HG02678 (cell line): ENCODE results near the gene FAM20C.
"Not testable (repeated sequence)": the region's sequence is repeated elsewhere in the genome, so short reads cannot be mapped to it uniquely, and the experiment has no call there.

Source experiments
- ATAC-seq: cut with Tn5 transposase; IDR thresholded peaks from one replicate; pipeline ENCODE4 v1.9.1; 2021; ENCODE audit warnings: mild to moderate bottlenecking, moderate library complexity; ENCODE audit not compliant: unreplicated experiment

Gene FAM20C

DNA sequence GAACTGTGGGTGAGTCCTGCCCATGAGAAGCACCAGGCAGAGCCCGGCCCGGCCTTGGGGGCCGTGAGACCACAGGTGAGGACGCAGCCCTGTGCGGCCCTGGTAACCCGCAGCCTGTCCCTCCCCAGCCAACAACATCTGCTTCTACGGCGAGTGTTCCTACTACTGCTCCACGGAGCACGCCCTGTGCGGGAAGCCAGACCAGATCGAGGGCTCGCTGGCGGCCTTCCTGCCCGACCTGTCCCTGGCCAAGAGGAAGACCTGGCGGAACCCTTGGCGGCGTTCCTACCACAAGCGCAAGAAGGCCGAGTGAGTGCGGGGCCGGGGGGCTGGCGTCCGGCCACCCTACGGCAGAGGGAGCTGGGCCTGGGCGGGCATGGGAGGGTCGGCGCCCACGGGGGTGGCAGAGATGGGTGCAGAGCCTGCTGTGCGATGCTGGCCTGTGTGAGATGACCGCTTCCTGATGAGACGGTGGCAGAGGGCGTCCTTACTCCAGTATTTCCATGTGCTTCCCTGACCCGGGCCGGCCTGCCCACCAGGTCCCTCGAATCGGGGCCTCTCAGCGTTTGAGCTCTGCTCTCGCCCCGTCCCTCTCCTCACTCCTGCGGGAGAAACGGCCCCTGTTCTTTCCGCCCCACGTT, 63.5 kb downstream of the FAM20C start:
- no peak for ATAC-seq

DNA sequence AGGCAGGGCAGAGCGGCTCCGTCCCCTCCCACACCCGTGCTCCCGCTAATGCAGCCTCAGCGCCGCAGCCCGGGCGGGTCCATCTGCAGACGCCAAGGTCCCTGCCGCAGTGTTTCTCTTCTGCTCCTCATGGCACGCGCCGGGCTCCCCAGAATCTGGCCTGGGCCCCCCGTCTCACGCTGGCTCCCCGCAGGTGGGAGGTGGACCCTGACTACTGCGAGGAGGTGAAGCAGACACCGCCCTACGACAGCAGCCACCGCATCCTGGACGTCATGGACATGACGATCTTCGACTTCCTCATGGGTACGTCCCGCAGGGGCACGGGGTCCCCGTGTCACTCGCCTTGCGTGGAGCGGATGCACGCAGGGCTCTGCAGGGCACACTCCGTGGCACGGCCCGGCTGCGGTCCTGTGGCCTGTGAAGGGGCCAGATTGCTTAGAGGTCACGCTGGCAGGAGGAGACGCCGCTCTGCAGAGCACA, 64.1 kb downstream of the FAM20C start:
- ATAC-seq: no peak

DNA sequence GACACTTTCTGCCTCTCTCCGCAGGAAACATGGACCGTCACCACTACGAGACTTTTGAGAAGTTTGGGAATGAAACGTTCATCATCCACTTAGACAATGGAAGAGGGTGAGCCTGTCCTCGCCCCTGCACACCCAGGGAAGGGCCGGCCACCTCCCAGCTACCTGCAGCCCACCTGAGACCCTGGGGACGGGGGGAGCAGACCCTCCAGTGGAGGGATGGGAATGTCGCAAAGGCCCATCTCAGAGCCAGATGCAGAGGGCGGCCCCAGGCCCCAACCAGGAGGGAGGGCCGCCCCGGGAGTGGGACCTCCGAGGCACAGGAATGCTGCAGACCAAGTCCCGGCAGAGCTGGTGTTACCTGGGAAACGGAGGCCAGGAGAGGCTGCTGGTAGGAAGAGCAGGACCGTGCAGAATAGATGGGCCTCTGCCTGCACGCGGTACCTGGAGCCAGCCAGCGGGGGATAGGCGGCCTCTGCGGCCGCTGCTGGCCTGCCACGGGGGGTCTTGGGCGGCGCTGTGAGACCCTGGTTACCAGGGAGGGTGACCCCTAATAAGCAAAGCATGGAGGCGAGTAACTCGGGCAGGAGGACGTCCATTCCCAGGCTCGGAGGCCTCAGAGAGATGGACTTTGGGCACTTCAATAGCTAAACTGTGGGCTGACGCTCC, 64.7 kb downstream of the FAM20C start:
- no peak for ATAC-seq

DNA sequence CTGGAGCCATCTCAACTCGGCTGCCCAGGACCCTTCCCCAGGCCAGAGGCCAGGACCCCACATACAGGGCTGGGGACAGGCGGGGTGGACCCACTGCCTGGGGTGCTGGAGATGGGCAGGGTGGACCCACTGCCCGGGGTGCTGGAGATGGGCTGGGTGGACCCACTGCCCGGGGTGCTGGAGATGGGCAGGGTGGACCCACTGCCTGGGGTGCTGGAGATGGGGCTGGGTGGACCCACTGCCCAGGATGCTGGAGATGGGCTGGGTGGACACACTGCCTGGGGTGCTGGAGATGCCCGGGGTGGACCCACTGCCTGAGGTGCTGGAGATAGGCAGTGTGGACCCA, 65.2 kb downstream of the FAM20C start:
- ATAC-seq: no peak

DNA sequence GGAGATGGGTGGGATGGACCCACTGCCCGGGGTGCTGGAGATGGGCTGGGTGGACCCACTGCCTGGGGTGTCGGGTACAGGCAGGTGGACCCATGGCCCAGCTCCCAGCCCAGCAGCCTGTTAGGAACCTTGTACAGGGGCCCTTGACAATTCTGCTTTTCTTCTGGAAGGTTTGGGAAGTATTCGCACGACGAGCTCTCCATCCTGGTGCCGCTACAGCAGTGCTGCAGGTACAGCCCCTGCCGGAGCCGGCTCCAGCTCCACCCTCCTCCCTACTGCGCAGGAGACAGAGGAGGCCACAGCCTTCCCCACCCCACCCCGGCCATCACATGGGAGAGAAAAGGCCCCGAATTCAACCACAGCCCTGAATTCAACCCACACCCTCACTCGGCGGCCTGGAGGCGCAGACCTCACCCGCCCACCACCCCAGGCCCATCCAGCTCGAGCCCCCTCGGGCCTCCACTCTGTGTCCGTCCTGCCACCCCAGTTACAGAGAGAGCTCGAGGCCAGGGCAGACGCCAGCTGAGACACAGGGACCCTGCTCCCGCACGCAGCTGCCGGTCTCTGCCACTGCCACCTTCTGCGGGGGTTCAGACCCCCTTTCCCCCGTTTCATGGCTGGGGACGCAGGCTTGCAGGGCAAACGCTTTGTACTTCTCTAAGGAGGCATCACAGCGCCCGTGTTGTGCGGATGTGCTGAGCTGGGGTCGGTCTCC, 66.3 kb downstream of the FAM20C start:
- no peak for ATAC-seq

DNA sequence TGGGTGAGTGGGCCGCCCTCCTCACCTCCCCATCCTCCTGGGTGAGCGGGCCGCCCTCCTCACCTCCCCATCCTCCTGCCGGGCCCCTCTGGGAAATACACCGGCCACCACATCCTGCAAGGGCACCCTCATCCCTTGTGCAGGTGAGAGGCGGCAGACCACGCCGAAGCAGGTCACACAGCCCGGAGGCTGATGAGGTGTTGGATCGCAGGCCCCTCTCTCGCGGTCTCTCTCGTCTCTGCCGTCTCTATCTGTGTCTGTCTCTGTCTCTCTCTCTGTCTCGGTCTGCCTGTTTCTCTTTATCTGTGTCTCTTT, 66.8 kb downstream of the FAM20C start:
- ATAC-seq: no peak

DNA sequence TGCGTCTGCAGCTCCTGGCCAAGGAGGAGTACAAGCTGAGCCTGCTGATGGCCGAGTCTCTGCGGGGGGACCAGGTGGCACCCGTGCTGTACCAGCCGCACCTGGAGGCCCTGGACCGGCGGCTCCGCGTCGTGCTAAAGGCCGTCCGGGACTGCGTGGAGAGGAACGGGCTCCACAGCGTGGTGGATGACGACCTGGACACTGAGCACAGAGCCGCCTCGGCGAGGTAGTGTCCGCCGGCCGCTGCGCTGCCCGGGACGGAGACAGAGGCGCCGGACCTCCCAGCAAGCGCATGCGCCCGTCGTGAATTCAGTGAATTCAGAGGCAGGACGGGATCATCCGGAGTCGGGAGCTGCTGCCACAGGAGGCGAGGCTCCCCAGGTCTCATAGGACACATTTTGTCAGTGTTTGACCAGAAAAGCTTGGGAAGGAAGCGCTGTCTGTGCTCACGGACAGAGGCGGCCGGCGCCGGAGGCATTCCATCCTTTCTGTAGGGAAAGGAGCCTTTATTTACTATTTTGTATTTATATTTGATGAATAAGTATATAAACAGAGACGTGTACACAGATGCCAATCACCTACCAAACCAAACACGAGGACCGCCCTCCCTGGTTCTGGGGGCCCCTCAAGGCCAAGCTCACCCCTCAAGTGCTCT, 67.5 kb downstream of the FAM20C start:
- no peak for ATAC-seq

DNA sequence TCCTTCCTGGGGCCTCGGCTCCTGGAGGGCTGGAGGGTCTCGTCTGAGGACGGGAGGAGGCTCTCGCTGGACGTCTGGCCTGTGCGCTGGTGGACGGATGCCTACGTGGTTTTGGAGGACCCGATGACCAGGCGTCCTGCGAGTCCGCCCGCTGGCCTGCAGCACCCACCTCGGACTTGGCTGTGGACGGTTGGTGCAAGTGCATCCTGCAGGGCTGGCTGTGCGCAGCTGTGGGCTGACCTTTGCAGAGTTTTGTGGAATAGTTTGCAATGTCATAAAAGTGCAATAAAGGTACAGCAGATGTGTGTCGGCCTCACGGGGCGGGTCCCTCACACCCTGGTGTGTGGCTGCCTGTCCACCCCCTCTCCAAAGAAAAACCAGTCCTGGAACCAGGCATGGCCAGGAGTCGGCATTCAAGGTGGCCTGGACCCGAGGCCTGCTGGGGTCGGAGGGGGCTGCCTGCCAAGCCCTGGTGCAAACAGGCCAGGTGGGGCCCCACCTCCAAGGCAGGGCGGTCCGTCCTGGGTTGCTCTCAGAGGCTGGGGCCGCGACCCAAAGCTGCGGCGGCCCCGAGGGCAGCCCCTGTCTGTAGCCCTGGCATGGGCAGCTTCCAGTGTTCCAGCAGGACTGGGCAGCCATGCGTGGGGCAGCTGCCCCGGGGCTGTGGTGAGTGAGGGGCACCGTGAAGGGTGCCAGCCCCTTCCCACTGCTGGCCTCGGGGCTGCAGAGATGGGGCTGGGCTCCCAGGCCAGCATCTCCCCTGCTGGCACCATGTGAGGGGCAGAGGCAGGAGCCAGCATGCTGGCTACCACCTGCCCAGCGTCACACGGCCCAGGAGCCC, 68.3 kb downstream of the FAM20C start:
- ATAC-seq: no peak

DNA sequence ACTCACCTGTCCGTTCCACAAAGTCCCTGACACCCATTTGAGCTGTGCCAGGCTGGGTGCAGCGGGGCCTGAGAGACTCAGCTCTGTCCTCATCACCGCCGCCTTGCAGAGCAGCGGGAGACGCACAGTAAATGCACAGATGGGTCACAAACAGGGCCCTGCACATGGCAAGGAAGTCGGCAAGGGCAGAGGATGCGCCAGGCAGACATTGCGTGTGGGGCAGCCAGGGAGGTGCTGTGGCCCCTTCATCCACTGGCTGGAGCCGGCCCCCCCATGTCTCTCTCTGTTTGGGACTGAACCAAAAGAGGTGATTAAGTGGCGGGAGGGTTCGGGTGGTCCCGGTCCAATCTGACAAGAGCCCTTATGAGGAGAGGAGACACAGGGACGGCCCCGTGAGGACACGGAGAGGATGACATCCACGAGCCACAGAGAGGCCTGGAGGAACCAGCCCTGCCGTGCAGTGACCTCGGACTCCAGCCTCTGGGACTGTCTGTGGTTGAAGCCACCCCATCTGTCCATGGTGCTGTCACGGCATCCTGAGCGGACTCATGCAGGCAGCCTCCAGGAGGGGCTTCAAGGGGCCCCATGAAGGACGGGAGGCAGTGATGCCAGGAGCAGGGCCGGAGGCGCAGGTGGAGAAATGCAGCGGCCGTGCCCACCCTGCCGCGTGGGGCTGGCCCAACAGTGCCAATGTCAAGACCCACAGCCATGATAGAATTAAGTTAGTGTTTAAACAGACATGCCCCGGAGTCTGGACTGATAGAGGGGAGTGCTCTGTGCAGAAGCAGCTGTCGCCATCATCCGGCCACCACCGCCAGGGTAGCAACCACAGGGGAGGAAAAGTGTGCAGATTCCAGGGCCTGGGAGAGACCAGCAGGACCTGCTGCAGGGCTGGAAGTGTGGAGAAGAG, 69.2 kb downstream of the FAM20C start:
- no peak for ATAC-seq

DNA sequence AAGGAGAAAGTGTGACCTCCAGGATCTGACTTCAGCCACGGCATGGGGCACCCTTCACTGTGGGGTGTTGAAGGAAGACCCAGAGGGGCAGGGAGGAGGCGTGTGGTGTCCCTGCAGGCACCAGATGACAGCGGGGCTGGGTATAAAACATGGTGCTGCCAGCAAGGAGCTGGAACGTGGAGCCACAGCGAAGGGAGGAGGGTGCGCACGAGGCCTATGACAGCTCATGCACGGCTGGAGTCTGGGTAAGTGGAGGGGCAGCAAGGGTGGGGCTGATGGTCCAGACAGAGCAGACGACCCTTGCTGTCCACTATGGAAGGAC, 69.8 kb downstream of the FAM20C start:
- ATAC-seq: no peak

DNA sequence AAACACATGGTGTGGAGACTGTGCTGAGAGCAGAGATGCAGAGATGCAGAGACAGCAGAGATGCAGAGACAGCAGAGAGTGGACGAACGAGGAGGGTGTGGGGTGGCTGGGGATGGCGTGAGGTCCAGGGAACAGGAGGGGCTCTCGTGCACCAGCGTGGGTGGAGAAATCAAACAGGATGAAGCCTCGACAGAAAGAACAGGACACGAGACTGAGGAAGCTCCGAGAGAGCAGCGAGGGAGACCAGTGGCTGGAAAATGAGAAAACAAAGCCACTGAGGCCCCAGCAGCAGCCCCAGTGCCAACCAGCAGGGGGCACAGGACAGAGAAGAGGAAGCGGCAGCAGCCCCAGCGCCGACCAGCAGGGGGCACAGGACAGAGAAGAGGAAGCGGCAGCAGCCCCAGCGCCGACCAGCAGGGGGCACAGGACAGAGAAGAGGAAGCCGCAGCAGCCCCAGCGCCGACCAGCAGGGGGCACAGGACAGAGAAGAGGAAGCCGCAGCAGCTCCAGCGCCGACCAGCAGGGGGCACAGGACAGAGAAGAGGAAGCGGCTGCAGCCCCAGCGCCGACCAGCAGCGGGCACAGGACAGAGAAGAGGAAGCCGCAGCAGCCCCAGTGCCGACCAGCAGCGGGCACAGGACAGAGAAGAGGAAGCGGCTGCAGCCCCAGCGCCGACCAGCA, 70.4 kb downstream of the FAM20C start:
- ATAC-seq: not testable (repeated sequence)

DNA sequence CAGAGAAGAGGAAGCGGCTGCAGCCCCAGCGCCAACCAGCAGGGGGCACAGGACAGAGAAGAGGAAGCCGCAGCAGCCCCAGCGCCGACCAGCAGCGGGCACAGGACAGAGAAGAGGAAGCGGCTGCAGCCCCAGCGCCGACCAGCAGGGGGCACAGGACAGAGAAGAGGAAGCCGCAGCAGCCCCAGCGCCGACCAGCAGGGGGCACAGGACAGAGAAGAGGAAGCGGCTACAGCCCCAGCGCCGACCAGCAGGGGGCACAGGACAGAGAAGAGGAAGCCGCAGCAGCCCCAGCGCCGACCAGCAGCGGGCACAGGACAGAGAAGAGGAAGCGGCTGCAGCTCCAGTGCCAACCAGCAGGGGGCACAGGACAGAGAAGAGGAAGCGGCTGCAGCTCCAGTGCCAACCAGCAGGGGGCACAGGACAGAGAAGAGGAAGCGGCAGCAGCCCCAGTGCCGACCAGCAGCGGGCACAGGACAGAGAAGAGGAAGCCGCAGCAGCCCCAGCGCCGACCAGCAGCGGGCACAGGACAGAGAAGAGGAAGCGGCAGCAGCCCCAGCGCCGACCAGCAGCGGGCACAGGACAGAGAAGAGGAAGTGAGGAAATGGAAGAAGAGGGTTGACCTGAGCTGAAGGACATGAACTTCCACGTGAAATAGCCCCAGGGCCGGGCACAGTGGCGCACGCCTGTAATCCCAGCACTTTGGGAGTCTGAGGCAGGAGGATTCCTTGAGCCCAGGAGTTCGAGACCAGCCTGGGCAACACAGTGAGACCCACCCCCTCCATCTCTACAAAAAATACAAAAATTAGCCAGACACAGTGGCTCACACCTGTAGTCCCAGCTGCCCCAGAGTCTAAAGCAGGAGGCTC, 71.3 kb downstream of the FAM20C start:
- not testable (repeated sequence) for ATAC-seq

DNA sequence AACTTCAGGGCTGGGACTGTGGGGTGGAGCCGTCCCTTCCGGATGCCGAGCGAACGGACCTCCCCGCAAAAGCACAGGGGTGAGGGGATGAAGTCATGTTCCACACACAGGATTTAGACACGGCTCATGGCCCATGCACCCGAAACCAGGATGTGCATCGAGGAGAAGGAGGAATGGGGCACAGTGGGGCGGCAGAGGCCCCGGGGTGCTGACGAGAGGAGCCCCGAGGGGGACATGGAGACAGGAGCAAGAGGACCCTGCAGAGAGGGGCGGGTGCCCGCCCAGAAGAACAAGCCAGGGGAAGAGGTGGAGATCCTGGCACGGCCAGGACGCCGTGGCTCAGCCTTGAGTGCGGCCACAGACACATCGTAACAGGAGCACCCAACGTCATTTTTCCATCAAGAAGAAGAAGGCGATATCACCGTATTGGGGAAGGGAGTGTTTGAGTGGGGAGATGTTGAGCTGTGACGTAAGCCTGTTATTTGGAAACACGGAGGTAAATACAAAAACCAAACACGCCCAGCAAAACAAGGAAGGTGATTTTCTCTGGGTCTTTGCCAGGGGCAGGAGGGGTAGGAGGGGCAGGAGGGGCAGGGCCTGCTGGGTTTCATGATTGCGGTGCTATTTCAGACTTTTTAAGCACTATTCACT, 72.3 kb downstream of the FAM20C start:
- ATAC-seq: no peak

DNA sequence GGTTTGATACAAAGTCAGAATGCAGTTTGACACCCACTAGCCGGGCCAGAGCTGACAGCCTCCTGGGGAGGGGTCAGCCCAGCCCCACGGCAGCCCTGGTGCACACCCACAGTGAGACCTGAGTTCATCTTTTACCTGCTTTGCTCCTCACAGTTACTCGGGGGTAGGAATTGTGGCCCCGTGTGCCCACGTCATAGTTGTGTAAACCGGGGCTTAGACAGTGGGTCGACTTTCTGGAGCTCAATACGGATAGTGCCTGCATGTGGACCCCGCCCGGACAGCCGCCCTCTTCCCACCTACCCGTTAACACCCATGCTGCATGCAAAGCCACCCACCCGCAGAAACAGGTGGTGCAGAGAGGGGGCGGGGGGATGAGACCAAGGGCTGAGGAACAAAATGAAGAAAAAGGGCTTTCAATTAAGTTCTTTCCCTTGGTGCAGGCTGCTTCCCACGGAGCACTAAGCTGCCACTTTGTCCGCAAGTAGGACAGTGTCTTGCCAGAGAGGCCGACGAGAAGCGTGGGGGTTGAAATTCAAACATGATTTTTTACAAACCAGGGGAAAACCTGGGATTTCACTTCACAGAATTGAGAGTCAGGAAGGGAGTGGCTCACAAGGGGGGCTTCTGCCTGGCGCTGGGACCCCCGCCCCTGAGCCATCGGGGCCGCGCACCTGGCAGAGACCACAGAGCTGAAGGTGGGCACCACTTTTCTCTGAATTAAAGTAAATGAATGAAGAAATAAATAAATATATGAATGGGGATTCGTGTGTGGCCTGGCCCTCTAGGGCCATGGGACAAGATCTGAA, 73.0 kb downstream of the FAM20C start:
- no peak for ATAC-seq

DNA sequence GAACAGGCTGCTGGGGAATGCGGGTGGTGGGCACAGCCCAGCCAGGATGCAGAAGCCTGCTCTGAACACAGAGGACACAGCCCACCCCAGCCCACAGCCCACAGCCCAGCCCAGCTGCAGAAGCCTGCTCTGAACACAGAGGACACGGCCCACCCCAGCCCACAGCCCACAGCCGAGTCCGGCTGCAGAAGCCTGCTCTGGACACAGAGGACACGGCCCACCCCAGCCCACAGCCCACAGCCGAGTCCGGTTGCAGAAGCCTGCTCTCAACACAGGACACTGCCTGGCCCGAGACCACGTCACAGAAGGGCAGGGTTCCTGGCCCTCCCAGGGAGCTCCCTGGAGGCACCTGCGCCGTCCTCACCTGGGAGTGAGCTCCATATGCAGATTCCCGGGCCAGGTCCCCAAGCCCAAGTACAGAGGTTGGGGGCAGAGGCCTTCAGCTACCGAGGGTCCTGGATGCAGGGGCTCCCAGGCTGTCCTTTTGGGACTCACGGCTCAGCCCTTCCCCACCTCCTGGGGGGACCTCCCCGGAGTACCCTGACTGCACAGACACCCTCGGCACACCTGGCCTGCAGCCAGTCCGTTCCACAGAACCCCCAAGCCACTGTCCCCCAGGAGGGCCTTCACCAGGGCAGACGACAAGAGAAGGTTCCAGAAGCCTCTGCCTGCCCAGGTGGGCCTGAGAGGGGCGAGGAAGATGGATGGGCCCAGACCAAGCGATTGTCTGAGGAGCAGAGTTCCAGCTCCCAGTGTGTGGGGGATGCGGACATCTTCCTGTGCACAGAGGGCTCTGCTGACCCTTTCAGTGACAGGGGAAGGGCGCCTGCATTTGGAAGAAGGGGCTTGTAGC, 73.9 kb downstream of the FAM20C start:
- ATAC-seq: no peak
